Chondrocyte (in vitro differentiated cells): Measurements from ENCODE around the gene BICD2. TPM values are rescaled to one million over a fixed set of nuclear protein-coding genes. Genes with fewer than 3 reads are reported as not detected.

ENCODE experiments used
- DNase-seq: peaks from one replicate; pipeline ENCODE4 v3.0.0; 2021; ENCODE audit warnings: mixed read lengths, low spot score
- H3K27ac Mint-ChIP-seq: one replicate; pipeline ENCODE4 v1.8.0; 2021; ENCODE audit warnings: mild to moderate bottlenecking, moderate library complexity, mixed read lengths; ENCODE audit not compliant: unreplicated experiment
- H3K27me3 Mint-ChIP-seq: 2 replicates; pipeline ENCODE4 v1.8.0; 2021; ENCODE audit warnings: low read depth, mixed read lengths
- H3K36me3 Mint-ChIP-seq: 2 replicates; pipeline ENCODE4 v1.8.0; 2021; ENCODE audit warnings: low read depth, mixed read lengths
- H3K4me1 Mint-ChIP-seq: 2 replicates; pipeline ENCODE4 v1.8.0; 2021; ENCODE audit warnings: low read depth, mild to moderate bottlenecking, mixed read lengths
- H3K4me3 Mint-ChIP-seq: one replicate; pipeline ENCODE4 v1.8.0; 2021; ENCODE audit warnings: mild to moderate bottlenecking, moderate library complexity, mixed read lengths; ENCODE audit not compliant: unreplicated experiment
- H3K9me3 Mint-ChIP-seq: 2 replicates; pipeline ENCODE4 v1.8.0; 2021; ENCODE audit warnings: low read depth, mixed read lengths
- CTCF ChIP-seq: fragments of 200-600 bp; sonication (generic); IDR thresholded peaks from 2 replicates; pipeline ENCODE4 v1.5.0; 2021; ENCODE audit warnings: antibody characterized with exemption, mild to moderate bottlenecking, moderate library complexity
- total RNA-seq: library from RNA; stranded (reverse); gene quantifications from 3 replicates; pipeline ENCODE4 v1.2.1, GENCODE V29; 2021

BICD2 gene
- total RNA-seq, 1 donor from 2014 or later: 41.9 TPM

GRCh38 chr9:92663126-92663525 lies 101.5 kb downstream of the BICD2 start:
- peaks cover 6% of the 10 kb centered on the region for H3K36me3 Mint-ChIP-seq
- H3K4me1 Mint-ChIP-seq: peaks cover 34% of the 10 kb centered on the region
- H3K27ac Mint-ChIP-seq: no peak overlapping the region
- H3K4me3 Mint-ChIP-seq: no peak overlapping the region
- no peak for TF ChIP-seq CTCF
- H3K9me3 Mint-ChIP-seq: no peaks in the 10 kb centered on the region
- peak; percentile 39 for DNase-seq
- no peaks in the 10 kb centered on the region for H3K27me3 Mint-ChIP-seq

- DNase-seq: peak; percentile 48
- Mint-ChIP-seq H3K27ac (no peak overlapping the region), H3K4me3 (no peak overlapping the region), H3K4me1 (peaks cover 25% of the 10 kb centered on the region), H3K36me3 (peaks cover 5% of the 10 kb centered on the region), H3K9me3 (no peaks in the 10 kb centered on the region), H3K27me3 (no peaks in the 10 kb centered on the region)
- TF ChIP-seq CTCF: no peak
Measured at GRCh38 chr9:92661743-92662142, 102.9 kb downstream of the BICD2 start.

Other genes with a start within 250 kb of the BICD2 start
- 31.7 to 39.6 TPM (median 34.2 TPM) in 3 replicates for gene ECM2, start 228.8 kb downstream of the BICD2 start, total RNA-seq
- gene IPPK, start 94.7 kb downstream of the BICD2 start, total RNA-seq: 8.7 to 9.3 TPM (median 8.9 TPM) in 3 replicates
- gene ZNF484, start 113.2 kb upstream of the BICD2 start, total RNA-seq: 8.8 to 12.0 TPM (median 8.9 TPM) in 3 replicates
- not detected in 3 replicates for gene FGD3, start 182.7 kb upstream of the BICD2 start, total RNA-seq